DOHH2 (cell line): ENCODE results near the gene C3orf20.
A peak's percentile ranks its signal among the peaks of the same experiment; 100 is the strongest.

Experiments
- H3F3A ChIP-seq: fragments of 200-600 bp; sonication (generic), shearing (Covaris generic); 2 replicates; pipeline ENCODE4 v1.6.0; 2016; ENCODE audit warnings: antibody characterized with exemption, mild to moderate bottlenecking; ENCODE audit not compliant: control insufficient read depth, insufficient read depth
- H3K27ac ChIP-seq: fragments of 200-600 bp; sonication (generic); 2 replicates; pipeline ENCODE4 v1.5.1; 2014; ENCODE audit warnings: low read depth, mild to moderate bottlenecking, low read length, moderate library complexity
- H3K27me3 ChIP-seq: fragments of 200-600 bp; sonication (generic); 2 replicates; pipeline ENCODE4 v1.6.1; 2014; ENCODE audit warnings: mild to moderate bottlenecking, low read length, mixed read lengths; ENCODE audit not compliant: control insufficient read depth
- H3K36me3 ChIP-seq: fragments of 200-600 bp; sonication (generic); 2 replicates; pipeline ENCODE4 v1.6.1; 2014; ENCODE audit warnings: mild to moderate bottlenecking, low read length, moderate library complexity, mixed read lengths; ENCODE audit not compliant: control insufficient read depth
- H3K4me1 ChIP-seq: fragments of 200-600 bp; sonication (generic); 2 replicates; pipeline ENCODE4 v1.6.1; 2014; ENCODE audit warnings: mild to moderate bottlenecking, low read length, mixed read lengths; ENCODE audit not compliant: control insufficient read depth
- H3K4me2 ChIP-seq: fragments of 200-600 bp; sonication (generic); 2 replicates; pipeline ENCODE4 v1.6.0; 2014; ENCODE audit warnings: mild to moderate bottlenecking, low read length, moderate library complexity
- H3K4me3 ChIP-seq: fragments of 200-600 bp; sonication (generic); 2 replicates; pipeline ENCODE4 v1.5.1; 2014; ENCODE audit warnings: mild to moderate bottlenecking, low read length, mixed read lengths
- H3K79me2 ChIP-seq: fragments of 200-600 bp; sonication (generic); 2 replicates; pipeline ENCODE4 v1.6.1; 2014; ENCODE audit warnings: mild to moderate bottlenecking, low read length, mixed read lengths; ENCODE audit not compliant: control insufficient read depth
- H3K9me2 ChIP-seq: fragments of 200-600 bp; sonication (generic); replicated peaks from 2 replicates; pipeline ENCODE4 v1.6.1; 2014; ENCODE audit warnings: mild to moderate bottlenecking, low read length, mixed read lengths; ENCODE audit not compliant: control insufficient read depth
- H3K9me3 ChIP-seq: fragments of 200-600 bp; sonication (generic); 2 replicates; pipeline ENCODE4 v1.6.1; 2014; ENCODE audit warnings: antibody characterized with exemption, low read length, mixed read lengths; ENCODE audit not compliant: control insufficient read depth, insufficient read depth
- H4K20me1 ChIP-seq: fragments of 200-600 bp; sonication (generic); 2 replicates; pipeline ENCODE4 v1.6.0; 2014; ENCODE audit warnings: low read depth, mild to moderate bottlenecking, antibody characterized with exemption, low read length, moderate library complexity; ENCODE audit not compliant: control insufficient read depth, insufficient read depth
- EZH2phosphoT487 ChIP-seq: fragments of 200-600 bp; sonication (generic); IDR thresholded peaks from 2 replicates; pipeline ENCODE4 v1.6.1; 2017; ENCODE audit warnings: borderline replicate concordance, mild to moderate bottlenecking, antibody characterized with exemption, low read length, moderate library complexity, mixed read lengths
- TF ChIP-seq, protein P1 (sequence below): fragments of 200-600 bp; sonication (generic); IDR thresholded peaks from one replicate; pipeline ENCODE4 v1.5.1; 2014; ENCODE audit warnings: antibody characterized with exemption, mild to moderate bottlenecking, low read depth, low read length; ENCODE audit not compliant: poor library complexity, severe bottlenecking

The C3orf20 gene

DNA sequence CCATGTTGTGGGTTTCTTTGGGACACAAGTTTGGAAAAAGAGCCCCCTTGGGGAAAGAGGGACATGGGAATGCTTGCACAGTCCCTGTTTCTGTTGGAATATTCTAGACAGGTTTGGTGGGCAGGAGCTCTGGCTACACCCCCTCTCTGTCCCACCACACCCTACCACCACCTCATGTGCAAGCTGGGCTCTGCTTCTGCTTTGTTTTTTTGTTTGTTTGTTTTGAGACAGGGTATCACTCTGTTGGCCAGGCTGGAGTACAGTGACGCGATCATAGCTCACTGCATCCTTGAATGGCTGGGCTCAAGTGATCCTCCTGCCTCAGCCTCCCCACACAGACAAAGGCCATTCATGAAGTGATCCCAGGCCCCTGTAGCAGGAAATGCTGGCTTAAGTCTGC is 86.9 kb downstream of the C3orf20 start:
- Histone ChIP-seq H3K4me2 (peak overlapping the region; percentile 13; the same call in 1 of the 2 replicates), H3K4me1 (peaks cover 12% of the 10 kb centered on the region), H3K79me2 (no peaks in the 10 kb centered on the region), H3K27me3 (no peaks in the 10 kb centered on the region), H3K27ac (no peak overlapping the region), H3F3A (no peaks in the 10 kb centered on the region), H3K36me3 (no peaks in the 10 kb centered on the region), H3K9me3 (no peaks in the 10 kb centered on the region), H3K4me3 (no peak overlapping the region), H3K9me2 (no peaks in the 10 kb centered on the region), H4K20me1 (no peaks in the 10 kb centered on the region)
- TF ChIP-seq, protein P1, sequence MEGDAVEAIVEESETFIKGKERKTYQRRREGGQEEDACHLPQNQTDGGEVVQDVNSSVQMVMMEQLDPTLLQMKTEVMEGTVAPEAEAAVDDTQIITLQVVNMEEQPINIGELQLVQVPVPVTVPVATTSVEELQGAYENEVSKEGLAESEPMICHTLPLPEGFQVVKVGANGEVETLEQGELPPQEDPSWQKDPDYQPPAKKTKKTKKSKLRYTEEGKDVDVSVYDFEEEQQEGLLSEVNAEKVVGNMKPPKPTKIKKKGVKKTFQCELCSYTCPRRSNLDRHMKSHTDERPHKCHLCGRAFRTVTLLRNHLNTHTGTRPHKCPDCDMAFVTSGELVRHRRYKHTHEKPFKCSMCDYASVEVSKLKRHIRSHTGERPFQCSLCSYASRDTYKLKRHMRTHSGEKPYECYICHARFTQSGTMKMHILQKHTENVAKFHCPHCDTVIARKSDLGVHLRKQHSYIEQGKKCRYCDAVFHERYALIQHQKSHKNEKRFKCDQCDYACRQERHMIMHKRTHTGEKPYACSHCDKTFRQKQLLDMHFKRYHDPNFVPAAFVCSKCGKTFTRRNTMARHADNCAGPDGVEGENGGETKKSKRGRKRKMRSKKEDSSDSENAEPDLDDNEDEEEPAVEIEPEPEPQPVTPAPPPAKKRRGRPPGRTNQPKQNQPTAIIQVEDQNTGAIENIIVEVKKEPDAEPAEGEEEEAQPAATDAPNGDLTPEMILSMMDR = no peak
- no peak for TF ChIP-seq EZH2phosphoT487

DNA sequence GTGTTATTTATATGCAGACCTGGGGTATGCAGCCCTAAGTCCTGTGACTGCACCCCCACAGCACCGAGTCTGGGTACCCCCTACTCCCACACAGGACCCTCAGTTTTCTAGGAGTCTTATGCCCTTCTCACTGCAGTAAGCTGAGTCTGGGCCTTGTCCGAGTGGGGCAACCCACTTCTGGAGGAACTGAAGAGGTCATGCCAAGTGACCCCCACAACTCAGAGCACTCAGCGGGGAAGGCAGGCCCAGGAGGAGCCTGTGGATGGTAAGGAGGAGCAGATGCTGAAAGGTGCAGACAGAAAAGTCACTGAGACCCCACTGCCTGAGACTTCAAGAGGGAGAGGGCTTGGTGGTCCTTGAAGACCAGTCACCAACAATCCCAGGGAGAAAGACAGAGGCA is 87.8 kb downstream of the C3orf20 start:
- no peak overlapping the region for H3K4me3 ChIP-seq
- no peaks in the 10 kb centered on the region for H3K79me2 ChIP-seq
- peaks cover 18% of the 10 kb centered on the region for H3K4me1 ChIP-seq
- H3K36me3 ChIP-seq = no peaks in the 10 kb centered on the region
- H4K20me1 ChIP-seq = no peaks in the 10 kb centered on the region
- H3K27ac ChIP-seq = no peak overlapping the region
- no peaks in the 10 kb centered on the region for H3K9me2 ChIP-seq
- H3K27me3 ChIP-seq = no peaks in the 10 kb centered on the region
- TF ChIP-seq, protein P1 = no peak
- no peak for TF ChIP-seq EZH2phosphoT487
- no peak overlapping the region for H3K4me2 ChIP-seq
- H3F3A ChIP-seq = no peaks in the 10 kb centered on the region
- no peaks in the 10 kb centered on the region for H3K9me3 ChIP-seq

DNA sequence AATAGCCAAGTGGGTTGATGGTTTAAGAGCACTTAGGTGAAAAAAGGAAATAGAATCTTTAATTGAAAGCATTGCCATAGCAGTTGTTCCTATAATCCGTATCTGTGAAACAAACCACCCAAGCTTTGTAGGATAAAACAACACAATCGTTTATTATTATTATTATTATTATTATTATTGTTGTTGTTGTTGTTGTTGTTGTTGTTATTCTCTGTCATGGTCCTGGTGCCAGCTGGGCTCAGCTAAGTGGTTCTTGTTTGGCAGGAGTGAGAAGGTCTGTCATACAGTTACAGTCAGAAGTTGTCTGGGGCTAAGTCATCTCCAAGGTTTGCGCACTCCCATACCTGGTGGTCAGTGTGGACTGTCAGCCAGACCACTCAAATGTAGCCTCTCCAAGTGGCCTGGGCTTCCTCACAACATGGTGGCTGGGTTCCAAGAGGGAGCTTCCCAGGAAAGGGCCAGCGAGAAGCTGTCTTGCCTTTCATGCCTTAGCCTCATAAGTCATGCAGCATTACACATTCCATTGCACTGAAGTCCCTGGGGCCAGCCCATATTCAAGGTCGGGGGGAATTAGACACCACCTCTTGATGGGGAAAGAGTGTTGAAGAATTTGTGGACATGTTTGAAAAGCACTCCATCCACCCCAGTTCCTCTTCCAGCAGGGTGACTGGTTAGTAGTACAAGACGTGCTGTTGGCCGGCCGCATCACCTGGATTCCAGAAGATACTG is 89.6 kb downstream of the C3orf20 start:
- Histone ChIP-seq H3K9me2 (no peaks in the 10 kb centered on the region), H3K79me2 (no peaks in the 10 kb centered on the region), H3K4me2 (no peak overlapping the region), H3K4me1 (peaks cover 18% of the 10 kb centered on the region), H3K9me3 (no peaks in the 10 kb centered on the region), H4K20me1 (no peaks in the 10 kb centered on the region), H3K36me3 (no peaks in the 10 kb centered on the region), H3K4me3 (no peak overlapping the region), H3F3A (no peaks in the 10 kb centered on the region), H3K27me3 (no peaks in the 10 kb centered on the region), H3K27ac (no peak overlapping the region)
- TF ChIP-seq, protein P1 = no peak
- no peak for TF ChIP-seq EZH2phosphoT487
